HUES64 (cell line): ENCODE measurements around the gene TDRD9.

Experiments used
- H3K27ac ChIP-seq: 2 replicates; pipeline ENCODE4 v1.7.0; 2013; ENCODE audit warnings: low read depth, low read length, inconsistent platforms
- H3K27me3 ChIP-seq: 2 replicates; pipeline ENCODE4 v1.6.1; 2013; ENCODE audit warnings: mild to moderate bottlenecking, low read length; ENCODE audit not compliant: insufficient read depth
- H3K36me3 ChIP-seq: 2 replicates; pipeline ENCODE4 v1.6.1; 2013; ENCODE audit warnings: mild to moderate bottlenecking, low read length; ENCODE audit not compliant: insufficient read depth
- H3K4me1 ChIP-seq: 2 replicates; pipeline ENCODE4 v1.6.1; 2013; ENCODE audit warnings: mild to moderate bottlenecking, low read length, moderate library complexity; ENCODE audit not compliant: insufficient read depth
- H3K4me3 ChIP-seq: 2 replicates; pipeline ENCODE4 v1.5.1; 2013; ENCODE audit warnings: mild to moderate bottlenecking, low read length, moderate library complexity
- H3K9ac ChIP-seq: 2 replicates; pipeline ENCODE4 v1.6.1; 2013; ENCODE audit warnings: mild to moderate bottlenecking, low read depth, low read length
- H3K9me3 ChIP-seq: 2 replicates; pipeline ENCODE4 v1.6.1; 2013; ENCODE audit warnings: low read depth, low read length; ENCODE audit not compliant: insufficient read depth
- WGBS: fragments of 150-250, 120-280 bp; methylation state at CpG from one replicate; pipeline ENCODE4 v1.1.7; 2013; ENCODE audit warnings: missing lambda C conversion rate; 5-methylcytosine and 5-hydroxymethylcytosine counted together

TDRD9 gene

DNA sequence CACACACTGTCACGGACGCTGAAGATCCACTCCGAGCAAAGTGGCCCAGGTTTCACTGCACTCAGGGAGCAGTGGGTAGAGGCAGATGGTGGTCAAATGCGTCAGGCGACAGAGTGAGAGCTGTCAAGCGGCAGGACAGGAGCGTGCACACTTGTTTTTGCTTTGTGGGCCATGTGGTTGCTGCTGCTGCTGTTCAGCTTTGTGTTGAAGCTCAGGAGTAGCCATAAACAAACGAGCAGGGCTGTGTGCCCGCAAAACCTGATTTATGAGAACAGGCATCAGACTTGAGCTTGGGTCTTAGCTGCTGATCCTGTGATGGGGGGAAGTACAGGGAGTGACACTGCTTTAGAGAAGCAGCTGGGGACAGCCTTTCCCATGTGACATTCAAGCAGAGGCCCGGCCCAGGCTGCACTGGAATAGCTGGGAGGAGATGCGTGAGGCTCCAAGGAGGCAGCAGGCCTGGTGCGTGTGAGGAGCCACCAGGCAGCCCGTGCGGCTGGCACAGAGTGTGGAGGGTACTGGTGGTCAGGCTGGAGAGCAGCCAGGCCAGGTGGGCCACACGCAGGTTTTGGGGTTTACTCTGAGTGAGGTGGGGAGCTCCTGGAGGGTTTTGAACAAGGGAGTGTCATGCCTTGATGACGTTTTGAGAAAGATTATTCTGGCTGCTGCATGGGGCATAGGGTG, 126.1 kb downstream of the TDRD9 start:
- Histone ChIP-seq H3K4me1 (no peaks in the 10 kb centered on the region), H3K36me3 (no peaks in the 10 kb centered on the region), H3K27ac (no peak overlapping the region), H3K4me3 (no peak overlapping the region), H3K9me3 (no peaks in the 10 kb centered on the region), H3K27me3 (no peaks in the 10 kb centered on the region), H3K9ac (no peak overlapping the region)
- 92% methylated on average over 16 of the region's 16 CpGs for WGBS

DNA sequence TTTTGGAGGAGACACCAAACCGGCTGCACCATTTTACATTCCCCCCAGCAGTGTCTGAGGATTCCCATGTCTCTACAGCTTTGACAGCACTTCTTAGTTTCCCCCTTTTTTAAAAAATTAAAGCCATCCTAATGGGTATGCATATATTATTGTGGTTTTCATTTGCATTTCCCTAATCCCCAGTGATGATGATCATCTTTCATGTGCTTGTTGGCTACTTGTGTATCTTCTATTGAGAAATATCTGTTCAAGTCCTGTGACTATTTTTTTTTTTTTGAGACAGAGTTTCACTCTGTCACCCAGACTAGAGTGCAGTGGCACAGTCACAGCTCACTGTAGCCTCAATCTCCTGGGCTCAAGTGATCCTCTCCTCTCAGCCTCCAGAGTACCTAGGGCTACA, 134.0 kb downstream of the TDRD9 start:
- Histone ChIP-seq H3K9ac (no peak overlapping the region), H3K9me3 (peaks cover 15% of the 10 kb centered on the region), H3K4me3 (no peak overlapping the region), H3K27ac (no peak overlapping the region), H3K36me3 (no peaks in the 10 kb centered on the region), H3K27me3 (no peaks in the 10 kb centered on the region), H3K4me1 (no peaks in the 10 kb centered on the region)
- 82% methylated on average over 1 of the region's 1 CpG for WGBS

DNA sequence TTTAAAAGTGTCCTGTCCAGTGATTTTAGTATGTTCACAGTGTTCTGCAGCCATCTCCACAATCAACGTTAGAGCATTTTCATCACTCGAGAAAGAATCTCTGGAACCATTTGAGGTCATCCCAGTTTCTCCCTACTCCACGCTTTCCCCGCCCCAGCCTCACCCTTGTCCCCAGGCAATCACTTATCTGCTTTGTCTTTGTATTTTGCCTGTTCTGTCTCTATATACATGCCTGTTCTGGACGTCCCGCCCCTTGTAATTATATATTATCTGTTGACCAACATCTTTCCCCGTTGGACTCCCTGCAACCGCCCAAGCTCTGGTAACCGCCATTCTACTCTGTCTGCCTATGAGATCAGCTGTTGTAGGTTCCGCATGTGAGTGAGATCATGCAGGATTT, 135.7 kb downstream of the TDRD9 start:
- H3K27ac ChIP-seq = no peak overlapping the region
- H3K36me3 ChIP-seq = no peaks in the 10 kb centered on the region
- no peak overlapping the region for H3K9ac ChIP-seq
- peaks cover 15% of the 10 kb centered on the region for H3K9me3 ChIP-seq
- no peaks in the 10 kb centered on the region for H3K4me1 ChIP-seq
- no peak overlapping the region for H3K4me3 ChIP-seq
- 94% methylated on average over 9 of the region's 10 CpGs for WGBS
- no peaks in the 10 kb centered on the region for H3K27me3 ChIP-seq

DNA sequence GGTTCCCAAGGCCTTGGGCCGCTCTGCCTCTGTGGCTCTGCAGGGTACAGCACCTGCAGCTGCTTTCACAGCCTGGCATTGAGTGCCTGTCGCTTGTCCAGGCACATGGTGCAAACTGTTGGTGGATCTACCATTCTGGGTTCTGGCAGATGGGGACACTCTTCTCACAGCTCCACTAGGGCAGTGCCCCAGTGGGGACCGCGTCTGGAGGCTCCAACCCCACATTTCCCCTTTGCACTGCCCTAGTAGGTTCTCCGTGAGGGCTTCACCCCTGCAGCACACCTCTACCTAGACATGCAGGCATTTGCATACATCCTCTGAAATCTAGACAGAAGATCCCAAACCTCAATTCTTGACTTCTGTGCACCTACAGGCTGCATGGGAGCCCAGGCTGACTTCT, 138.0 kb downstream of the TDRD9 start:
- H3K9me3 ChIP-seq = peaks cover 15% of the 10 kb centered on the region
- 80% methylated on average over 5 of the region's 5 CpGs for WGBS
- H3K36me3 ChIP-seq = no peaks in the 10 kb centered on the region
- no peak overlapping the region for H3K27ac ChIP-seq
- H3K4me3 ChIP-seq = no peak overlapping the region
- no peak overlapping the region for H3K9ac ChIP-seq
- no peaks in the 10 kb centered on the region for H3K4me1 ChIP-seq
- H3K27me3 ChIP-seq = no peaks in the 10 kb centered on the region

DNA sequence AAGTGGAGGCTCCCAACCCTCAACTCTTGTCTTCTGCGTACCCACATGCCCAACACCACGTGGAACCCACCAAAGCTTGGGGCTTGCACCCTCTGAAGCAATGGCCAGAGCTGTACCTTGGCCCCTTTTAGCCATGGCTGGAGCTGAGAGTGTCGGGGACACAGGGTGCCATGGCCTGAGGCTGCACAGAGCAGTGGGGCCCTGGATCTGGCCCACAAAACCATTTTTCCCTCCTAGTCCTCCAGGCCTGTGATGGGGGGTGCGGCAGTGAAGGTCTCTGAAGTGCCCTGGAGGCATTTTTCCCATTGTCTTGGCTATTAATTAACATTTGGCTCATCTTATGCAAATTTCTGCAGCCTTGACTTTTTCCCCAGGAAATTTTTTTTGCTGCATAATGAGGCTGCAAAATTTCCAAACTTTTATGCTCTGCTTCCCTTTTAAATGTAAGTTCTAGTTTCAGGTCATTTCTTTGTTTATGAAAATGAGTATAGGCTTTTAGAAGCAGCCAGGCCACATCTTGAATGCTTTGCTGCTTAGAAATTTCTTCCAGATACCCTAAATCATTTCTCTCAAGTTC, 138.6 kb downstream of the TDRD9 start:
- peaks cover 15% of the 10 kb centered on the region for H3K9me3 ChIP-seq
- H3K27ac ChIP-seq = no peak overlapping the region
- no peak overlapping the region for H3K4me3 ChIP-seq
- H3K27me3 ChIP-seq = no peaks in the 10 kb centered on the region
- 81% methylated on average over 4 of the region's 4 CpGs for WGBS
- H3K36me3 ChIP-seq = no peaks in the 10 kb centered on the region
- no peak overlapping the region for H3K9ac ChIP-seq
- H3K4me1 ChIP-seq = no peaks in the 10 kb centered on the region

DNA sequence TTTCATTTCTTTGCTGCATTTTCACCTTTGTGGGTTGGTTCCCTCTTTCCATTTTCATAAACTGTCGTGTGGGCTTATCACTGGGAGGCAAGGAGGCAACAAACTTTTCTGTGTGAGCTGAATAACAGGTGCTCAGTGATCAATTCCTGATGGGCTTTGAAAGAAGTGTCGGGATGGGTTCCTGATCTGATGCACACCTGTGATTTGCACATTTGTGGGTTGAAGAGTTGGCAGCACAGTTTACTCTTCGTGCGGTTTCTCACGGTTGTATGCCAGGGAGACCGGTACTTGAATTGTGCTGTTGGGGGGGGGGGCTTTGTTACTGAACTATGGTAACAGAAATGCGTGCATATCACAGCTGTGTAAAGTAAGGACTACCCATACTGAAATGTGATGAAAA, 141.3 kb downstream of the TDRD9 start:
- Histone ChIP-seq H3K36me3 (no peaks in the 10 kb centered on the region), H3K4me1 (no peaks in the 10 kb centered on the region), H3K9ac (no peak overlapping the region), H3K4me3 (no peak overlapping the region), H3K9me3 (peaks cover 20% of the 10 kb centered on the region), H3K27ac (no peak overlapping the region), H3K27me3 (no peaks in the 10 kb centered on the region)
- 92% methylated on average over 7 of the region's 7 CpGs for WGBS

DNA sequence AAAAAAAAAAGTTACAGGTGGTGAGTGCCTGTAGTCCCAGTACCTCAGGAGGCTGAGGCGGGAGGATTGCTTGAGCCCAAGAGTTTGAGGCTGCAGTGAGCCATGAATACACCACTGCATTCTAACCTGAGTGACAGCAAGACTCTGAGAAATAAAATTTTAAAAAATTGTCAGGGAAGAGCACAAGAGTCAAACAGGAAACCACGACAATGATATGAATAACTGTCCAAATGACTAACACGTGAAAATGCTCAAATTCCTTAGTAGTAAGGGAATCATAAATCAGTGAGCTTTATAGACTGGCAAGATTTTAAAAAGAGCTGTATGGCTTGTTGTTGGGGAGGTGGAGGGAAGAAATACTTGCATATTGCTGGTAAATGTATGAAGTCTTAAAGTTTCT, 144.3 kb downstream of the TDRD9 start:
- Histone ChIP-seq H3K27me3 (no peaks in the 10 kb centered on the region), H3K27ac (no peak overlapping the region), H3K4me1 (no peaks in the 10 kb centered on the region), H3K9me3 (peaks cover 4% of the 10 kb centered on the region; the same call in 1 of the 2 replicates), H3K36me3 (no peaks in the 10 kb centered on the region), H3K4me3 (no peak overlapping the region), H3K9ac (no peak overlapping the region)
- 97% methylated on average over 3 of the region's 3 CpGs for WGBS

DNA sequence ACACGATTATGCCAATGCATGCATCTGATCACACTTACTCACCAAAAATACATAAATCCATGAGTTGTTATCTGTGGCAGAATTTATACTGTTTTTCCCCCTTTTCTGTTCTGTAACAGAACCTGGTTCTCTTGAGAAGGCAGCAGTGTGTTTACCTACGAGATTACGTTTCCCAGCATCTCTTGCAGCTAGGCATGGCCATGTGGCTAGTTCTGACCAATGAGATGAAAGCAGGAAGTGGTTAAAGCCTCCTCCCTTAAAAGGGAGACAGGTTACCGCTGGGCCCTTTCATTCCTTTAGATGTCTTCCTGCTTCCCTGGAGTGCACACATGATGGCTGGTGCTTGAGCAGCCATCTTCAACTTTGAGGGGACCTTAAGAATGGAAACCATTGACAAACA, 145.5 kb downstream of the TDRD9 start:
- H3K27me3 ChIP-seq = no peaks in the 10 kb centered on the region
- no peak overlapping the region for H3K9ac ChIP-seq
- H3K4me3 ChIP-seq = no peak overlapping the region
- WGBS = 62% methylated on average over 3 of the region's 4 CpGs
- H3K4me1 ChIP-seq = no peaks in the 10 kb centered on the region
- peaks cover 4% of the 10 kb centered on the region; the same call in 1 of the 2 replicates for H3K9me3 ChIP-seq
- H3K36me3 ChIP-seq = no peaks in the 10 kb centered on the region
- no peak overlapping the region for H3K27ac ChIP-seq

DNA sequence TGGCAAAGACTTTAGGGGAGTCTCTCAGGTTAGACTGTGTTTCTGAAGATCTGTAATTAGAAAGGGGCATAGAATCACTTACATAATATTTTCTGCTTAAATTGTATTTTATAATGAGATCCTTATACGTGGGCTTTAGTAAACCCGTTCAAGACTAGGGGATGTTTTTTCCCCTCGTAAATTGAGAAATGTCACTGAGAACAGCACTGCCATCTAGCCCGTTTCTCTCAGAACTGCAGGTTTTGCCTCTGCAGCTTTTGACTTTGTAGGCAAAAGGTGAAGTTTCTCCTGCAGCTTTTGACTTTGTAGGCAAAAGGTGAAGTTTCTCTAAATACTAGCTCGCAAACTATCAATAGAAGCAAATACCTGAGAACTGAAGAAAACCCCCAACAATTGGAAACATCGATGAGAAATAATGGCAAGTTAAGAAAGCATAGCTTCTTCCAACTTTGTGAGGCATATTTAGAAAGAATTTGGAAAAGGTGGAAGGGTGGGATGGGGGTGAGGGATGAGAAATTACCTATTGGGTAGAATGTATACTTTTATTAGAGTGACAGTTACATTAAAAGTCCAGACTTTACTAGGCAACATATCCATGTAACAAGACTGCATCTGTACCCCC, 147.4 kb downstream of the TDRD9 start:
- H3K4me1 ChIP-seq = no peaks in the 10 kb centered on the region
- H3K9me3 ChIP-seq = peaks cover 4% of the 10 kb centered on the region; the same call in 1 of the 2 replicates
- H3K4me3 ChIP-seq = no peak overlapping the region
- WGBS = 45% methylated on average over 5 of the region's 6 CpGs
- no peaks in the 10 kb centered on the region for H3K36me3 ChIP-seq
- H3K27ac ChIP-seq = no peak overlapping the region
- H3K9ac ChIP-seq = no peak overlapping the region
- H3K27me3 ChIP-seq = no peaks in the 10 kb centered on the region

DNA sequence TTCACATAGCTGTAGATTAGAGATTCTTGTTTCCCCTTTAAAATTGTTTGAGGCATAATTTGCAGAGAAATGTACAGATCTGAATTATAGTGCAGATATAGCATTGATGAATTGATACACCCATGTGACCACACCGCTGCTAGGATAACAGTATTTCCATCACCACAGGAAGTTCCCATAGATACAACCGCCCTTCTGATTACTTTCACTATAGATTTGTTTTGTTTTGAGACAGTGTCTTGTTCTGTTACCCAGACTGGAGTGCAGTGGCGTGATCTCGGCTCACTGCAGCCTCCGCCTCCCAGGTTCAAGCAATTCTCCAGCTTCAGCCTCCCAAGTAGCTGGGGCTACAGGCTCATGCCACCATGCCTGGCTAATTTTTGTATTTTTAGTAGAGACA, 148.5 kb downstream of the TDRD9 start:
- H3K36me3 ChIP-seq = no peaks in the 10 kb centered on the region
- WGBS = 98% methylated on average over 4 of the region's 5 CpGs
- no peak overlapping the region for H3K4me3 ChIP-seq
- no peaks in the 10 kb centered on the region for H3K27me3 ChIP-seq
- H3K4me1 ChIP-seq = no peaks in the 10 kb centered on the region
- H3K27ac ChIP-seq = no peak overlapping the region
- H3K9me3 ChIP-seq = peaks cover 4% of the 10 kb centered on the region; the same call in 1 of the 2 replicates
- no peak overlapping the region for H3K9ac ChIP-seq

DNA sequence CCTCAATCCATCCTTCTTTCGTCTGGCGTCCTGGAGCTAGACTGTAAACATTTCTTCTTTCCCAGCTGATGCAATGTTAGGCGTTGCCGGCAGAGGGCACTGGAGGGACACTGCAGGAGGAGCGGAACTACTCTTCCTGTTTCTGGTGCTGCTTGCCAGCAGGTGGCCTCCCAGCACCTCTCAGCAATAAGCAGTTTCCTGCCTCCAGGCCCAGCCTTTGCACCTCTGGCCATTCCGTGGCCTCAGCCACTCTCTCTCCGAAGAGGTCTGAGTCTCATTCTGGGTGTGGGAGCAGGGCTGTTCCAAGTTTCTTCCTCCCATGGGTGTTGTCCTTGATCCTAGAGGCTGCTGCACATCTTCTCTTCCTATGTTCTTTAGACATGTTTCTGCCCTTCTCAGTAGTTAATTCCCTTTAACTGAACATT, 149.8 kb downstream of the TDRD9 start:
- Histone ChIP-seq H3K27ac (no peak overlapping the region), H3K9me3 (peaks cover 4% of the 10 kb centered on the region; the same call in 1 of the 2 replicates), H3K4me3 (no peak overlapping the region), H3K4me1 (no peaks in the 10 kb centered on the region), H3K36me3 (no peaks in the 10 kb centered on the region), H3K27me3 (no peaks in the 10 kb centered on the region), H3K9ac (no peak overlapping the region)
- 4% methylated on average over 7 of the region's 7 CpGs for WGBS
